DND-41 (cell line): ENCODE data around the gene ANKS1B.
"Not testable (repeated sequence)": the region's sequence is repeated elsewhere in the genome, so short reads cannot be mapped to it uniquely, and the experiment has no call there.

ENCODE experiments used
- ATAC-seq: fragments of 200-7000 bp; cut with Tn5 transposase; 3 replicates; pipeline ENCODE4 v1.9.1; 2021; ENCODE audit warnings: low read depth; ENCODE audit not compliant: insufficient read depth
- DNase-seq: peaks from one replicate; pipeline ENCODE4 v3.0.0-alpha.2; 2020
- H2AFZ ChIP-seq: 2 replicates; pipeline ENCODE4 v1.6.0; 2012; ENCODE audit warnings: low read depth, low read length
- H3K27ac ChIP-seq: 2 replicates; pipeline ENCODE4 v1.5.1; 2012; ENCODE audit warnings: low read length, inconsistent platforms
- H3K27me3 ChIP-seq: fragments of 200-600 bp; sonication (generic); 2 replicates; pipeline ENCODE4 v1.6.0; 2012; ENCODE audit warnings: low read length, mild to moderate bottlenecking, inconsistent platforms; ENCODE audit not compliant: insufficient read depth, poor library complexity
- H3K36me3 ChIP-seq: 2 replicates; pipeline ENCODE4 v1.5.1; 2012; ENCODE audit warnings: low read length, inconsistent platforms; ENCODE audit not compliant: insufficient read depth
- H3K4me1 ChIP-seq: 2 replicates; pipeline ENCODE4 v1.5.1; 2012; ENCODE audit warnings: mild to moderate bottlenecking, low read length; ENCODE audit not compliant: insufficient read depth
- H3K4me2 ChIP-seq: 2 replicates; pipeline ENCODE4 v1.6.0; 2012; ENCODE audit warnings: mild to moderate bottlenecking, moderate library complexity, low read length, inconsistent platforms; ENCODE audit not compliant: insufficient read depth
- H3K4me3 ChIP-seq, 2 experiments: fragments of 200-600 bp in 1 of 2; shearing (Covaris generic) in 1 of 2; 2 replicates each; pipeline ENCODE4 v1.5.1; 2012 to 2016; ENCODE audit warnings: inconsistent platforms in 2 of 2, low read length in 2 of 2, mild to moderate bottlenecking in 2 of 2, low read depth in 1 of 2, moderate library complexity in 1 of 2
- H3K79me2 ChIP-seq: 2 replicates; pipeline ENCODE4 v1.6.0; 2012; ENCODE audit warnings: low read length, inconsistent platforms; ENCODE audit not compliant: insufficient read depth
- H3K9ac ChIP-seq: 2 replicates; pipeline ENCODE4 v1.6.0; 2012; ENCODE audit warnings: low read depth, mild to moderate bottlenecking, inconsistent platforms, low read length, moderate library complexity
- H3K9me3 ChIP-seq: 2 replicates; pipeline ENCODE4 v1.5.1; 2012; ENCODE audit warnings: low read length, moderate library complexity, mild to moderate bottlenecking, inconsistent platforms; ENCODE audit not compliant: insufficient read depth, severe bottlenecking
- H4K20me1 ChIP-seq: 2 replicates; pipeline ENCODE4 v1.6.0; 2012; ENCODE audit warnings: low read length; ENCODE audit not compliant: insufficient read depth
- CTCF ChIP-seq: IDR thresholded peaks from 2 replicates; pipeline ENCODE4 v1.5.1; 2012; ENCODE audit warnings: borderline replicate concordance, low read length, moderate library complexity, mild to moderate bottlenecking; ENCODE audit not compliant: poor library complexity, severe bottlenecking; ENCODE audit errors: extremely low read depth
- EZH2 ChIP-seq: IDR thresholded peaks from 3 replicates; pipeline ENCODE4 v1.6.1; 2012; ENCODE audit warnings: borderline replicate concordance, low read depth, mild to moderate bottlenecking, moderate library complexity, low read length, inconsistent platforms; ENCODE audit not compliant: severe bottlenecking

Gene ANKS1B

GRCh38 chr12:99036566-99036965 is 948.2 kb downstream of the ANKS1B start:
- H3K4me1 ChIP-seq = no peaks in the 10 kb centered on the region
- H3K9ac ChIP-seq = no peak overlapping the region
- DNase-seq (no peak), ATAC-seq (no peak)
- H3K9me3 ChIP-seq = no peaks in the 10 kb centered on the region
- no peak overlapping the region for H3K4me3 ChIP-seq
- no peaks in the 10 kb centered on the region for H3K27me3 ChIP-seq
- H3K27ac ChIP-seq = no peak overlapping the region
- no peak overlapping the region for H3K4me2 ChIP-seq
- H4K20me1 ChIP-seq = no peaks in the 10 kb centered on the region; the same call in 1 of the 2 replicates
- no peaks in the 10 kb centered on the region for H3K36me3 ChIP-seq
- no peak overlapping the region for H2AFZ ChIP-seq
- H3K79me2 ChIP-seq = no peaks in the 10 kb centered on the region
- no peak for TF ChIP-seq EZH2
- no peak for TF ChIP-seq CTCF

DNA sequence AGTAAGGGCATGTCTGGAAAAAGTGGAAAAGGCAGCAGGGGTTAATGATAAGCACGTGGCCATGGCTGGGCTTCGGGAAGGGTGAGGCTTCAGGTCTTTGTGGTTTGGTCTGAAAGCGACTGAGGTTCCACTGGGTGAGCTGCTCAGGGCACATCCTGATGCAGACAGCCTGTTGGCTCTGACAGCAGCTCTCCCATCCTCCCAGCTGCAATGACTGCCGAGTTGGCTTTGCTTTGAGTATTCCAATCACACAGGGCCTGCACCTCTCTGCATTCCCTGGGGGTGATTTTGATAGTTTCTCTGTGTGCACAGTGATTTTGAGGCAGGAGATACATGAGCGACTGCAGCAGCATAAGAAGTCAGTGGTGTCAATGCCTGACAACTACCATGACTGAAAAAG is 948.9 kb downstream of the ANKS1B start:
- TF ChIP-seq EZH2 (no peak), CTCF (no peak)
- DNase-seq (no peak), ATAC-seq (no peak)
- Histone ChIP-seq H3K9me3 (no peaks in the 10 kb centered on the region), H3K36me3 (no peaks in the 10 kb centered on the region), H3K9ac (no peak overlapping the region), H3K27ac (no peak overlapping the region), H3K27me3 (no peaks in the 10 kb centered on the region), H3K79me2 (no peaks in the 10 kb centered on the region), H3K4me1 (no peaks in the 10 kb centered on the region), H3K4me3 (no peak overlapping the region), H4K20me1 (no peaks in the 10 kb centered on the region; the same call in 1 of the 2 replicates), H3K4me2 (no peak overlapping the region), H2AFZ (no peak overlapping the region)

DNA sequence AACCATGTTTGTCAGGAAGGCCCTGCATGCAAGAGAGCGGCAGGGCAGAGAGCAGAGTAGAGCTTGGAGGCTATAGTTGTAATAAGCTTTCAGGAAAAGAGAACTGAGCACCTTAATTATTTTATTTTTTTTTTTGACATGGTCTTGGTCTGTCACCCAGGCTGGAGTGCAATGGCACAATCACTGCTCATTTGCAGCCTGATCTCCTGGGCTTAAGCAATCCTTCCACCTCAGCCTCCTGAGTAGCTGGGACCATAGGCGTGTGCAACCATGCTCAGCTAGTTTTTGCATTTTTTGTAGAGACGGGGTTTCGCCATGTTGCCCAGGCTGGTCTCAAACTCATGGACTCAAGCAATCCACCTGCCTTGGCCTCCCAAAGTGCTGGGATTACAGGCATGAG is 950.5 kb downstream of the ANKS1B start:
- not testable (repeated sequence) for H3K27ac ChIP-seq, H3K9ac ChIP-seq, H3K4me2 ChIP-seq

DNA sequence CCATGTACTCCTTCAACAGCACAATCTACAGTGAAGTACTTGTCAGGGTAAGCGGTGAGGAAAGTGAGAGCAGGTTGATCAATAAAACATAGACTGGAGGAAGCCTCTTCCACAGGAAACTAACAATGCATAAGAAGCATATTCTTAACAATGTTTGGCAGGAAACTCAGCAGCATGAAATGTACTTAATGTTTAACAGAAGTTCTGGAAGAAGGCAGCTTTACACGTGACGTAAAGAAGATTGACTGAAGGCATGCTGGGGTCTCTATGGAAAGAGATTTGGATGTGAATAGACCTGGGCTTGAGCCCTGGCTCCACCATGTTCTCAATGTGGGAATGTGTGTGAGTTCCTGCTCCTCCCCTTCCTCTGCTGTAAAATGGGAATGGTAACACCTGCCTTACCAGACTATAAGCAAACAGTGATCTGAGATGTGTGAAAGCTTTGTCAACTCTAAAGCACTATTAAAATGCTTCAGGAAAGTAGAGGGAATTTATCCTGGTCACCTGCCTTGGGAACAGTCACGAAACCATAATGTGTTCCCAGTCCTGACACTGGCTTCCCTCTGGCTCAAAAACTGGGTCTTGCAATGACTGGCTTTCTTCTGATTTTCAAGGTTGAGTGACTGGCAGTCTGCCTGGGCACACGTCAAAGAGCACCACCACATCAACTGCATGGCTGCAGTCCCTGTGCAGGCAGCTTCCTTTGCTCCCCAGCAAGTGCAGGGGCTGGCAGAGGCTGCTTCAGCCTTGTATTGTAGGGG is 955.0 kb downstream of the ANKS1B start:
- Histone ChIP-seq H3K27me3 (no peaks in the 10 kb centered on the region), H3K4me1 (no peaks in the 10 kb centered on the region), H3K9ac (no peak overlapping the region), H3K4me2 (no peak overlapping the region), H3K79me2 (no peaks in the 10 kb centered on the region), H2AFZ (no peak overlapping the region), H3K36me3 (no peaks in the 10 kb centered on the region), H3K27ac (no peak overlapping the region), H3K4me3 (no peak overlapping the region), H3K9me3 (no peaks in the 10 kb centered on the region), H4K20me1 (no peaks in the 10 kb centered on the region)
- TF ChIP-seq CTCF (no peak), EZH2 (no peak)
- ATAC-seq = no peak
- no peak for DNase-seq

More for the DNA sequence above, 950.5 kb downstream of the ANKS1B start:
- not testable (repeated sequence) for DNase-seq, H2AFZ ChIP-seq, H3K79me2 ChIP-seq, H3K4me1 ChIP-seq, H3K4me3 ChIP-seq, ATAC-seq, H3K9me3 ChIP-seq, H3K27me3 ChIP-seq, H3K36me3 ChIP-seq, H4K20me1 ChIP-seq
